SK-N-SH (cell line): Measurements from ENCODE around the gene DLG2. TPM values are rescaled to one million over a fixed set of nuclear protein-coding genes. Genes with fewer than 3 reads are reported as not detected.

Source experiments
- CTCF ChIA-PET: fragments of 300-600, 350-600 bp; formaldehyde crosslinking; extraction: SDS; loops from one replicate; lab custom pipeline; 2021; lab: Yijun Ruan, JAX
- POLR2A ChIA-PET: fragments of 350-600 bp; sonication (Branson Sonifier 250); formaldehyde crosslinking; extraction: SDS; loops from one replicate; lab custom pipeline; 2020; ENCODE audit warnings: antibody characterized with exemption, inconsistent platforms; lab: Yijun Ruan, JAX
- DNase-seq: peaks from one replicate; pipeline ENCODE4 v3.0.0; 2012
- H2AFZ ChIP-seq: fragments of 200-600 bp; sonication (generic); 2 replicates; pipeline ENCODE4 v1.8.1; 2016; ENCODE audit warnings: antibody characterized with exemption, mild to moderate bottlenecking, low read depth
- H3F3A ChIP-seq: fragments of 200-600 bp; sonication (generic); replicated peaks from 2 replicates; pipeline ENCODE3; 2016; ENCODE audit warnings: antibody characterized with exemption, mild to moderate bottlenecking; ENCODE audit not compliant: insufficient read depth
- H3K27ac ChIP-seq, 2 experiments: fragments of 200-500 bp in 1 of 2; fragments of 200-600 bp in 1 of 2; sonication (Bioruptor generic) in 1 of 2; sonication (generic), shearing (Covaris generic) in 1 of 2; 2 replicates each; pipeline versions ENCODE4 v1.5.1 to v1.6.1; 2014 to 2016; ENCODE audit warnings: low read depth in 2 of 2, inconsistent platforms in 1 of 2, low read length in 1 of 2, mild to moderate bottlenecking in 1 of 2, mixed read lengths in 1 of 2
- H3K27me3 ChIP-seq: fragments of 200-600 bp; sonication (generic), shearing (Covaris generic); 2 replicates; pipeline ENCODE4 v1.6.1; 2016; ENCODE audit warnings: mixed run types; ENCODE audit not compliant: insufficient read depth
- H3K36me3 ChIP-seq, 2 experiments: fragments of 200-500 bp in 1 of 2; fragments of 200-600 bp in 1 of 2; sonication (Bioruptor generic) in 1 of 2; sonication (generic) in 1 of 2; replicated peaks in 1 of 2; 2 replicates each; pipeline versions ENCODE3 to v1.5.1; 2014 to 2016; ENCODE audit warnings: low read length in 1 of 2, mild to moderate bottlenecking in 1 of 2; ENCODE audit not compliant: insufficient read depth in 2 of 2, control insufficient read depth in 1 of 2
- H3K4me1 ChIP-seq, 2 experiments: fragments of 200-500 bp in 1 of 2; fragments of 200-600 bp in 1 of 2; sonication (Bioruptor generic) in 1 of 2; sonication (generic), shearing (Covaris generic) in 1 of 2; 2 replicates each; pipeline versions ENCODE4 v1.5.1 to v1.6.1; 2014 to 2016; ENCODE audit warnings: low read depth in 1 of 2, low read length in 1 of 2, mixed run types in 1 of 2; ENCODE audit not compliant: insufficient read depth in 2 of 2, control insufficient read depth in 1 of 2
- H3K4me2 ChIP-seq: fragments of 200-600 bp; sonication (generic), shearing (Covaris generic); 2 replicates; pipeline ENCODE4 v1.6.1; 2017; ENCODE audit warnings: mixed run types
- H3K4me3 ChIP-seq, 2 experiments: fragments of 200-500 bp in 1 of 2; fragments of 200-600 bp in 1 of 2; sonication (Bioruptor generic) in 1 of 2; sonication (generic), shearing (Covaris generic) in 1 of 2; 2 replicates each; pipeline versions ENCODE4 v1.5.1 to v1.8.1; 2014 to 2016; ENCODE audit warnings: low read depth in 2 of 2, inconsistent platforms in 1 of 2, low read length in 1 of 2, mild to moderate bottlenecking in 1 of 2, mixed read lengths in 1 of 2, moderate library complexity in 1 of 2
- H3K79me2 ChIP-seq: fragments of 200-600 bp; sonication (generic); 2 replicates; pipeline ENCODE4 v1.8.1; 2017; ENCODE audit warnings: mild to moderate bottlenecking; ENCODE audit not compliant: insufficient read depth
- H3K9ac ChIP-seq: fragments of 200-600 bp; sonication (generic); 2 replicates; pipeline ENCODE4 v1.6.1; 2017; ENCODE audit warnings: mixed run types
- H3K9me2 ChIP-seq: fragments of 200-600 bp; sonication (generic); 2 replicates; pipeline ENCODE4 v1.6.1; 2017; ENCODE audit warnings: mixed run types
- H3K9me3 ChIP-seq: fragments of 200-600 bp; sonication (generic); 2 replicates; pipeline ENCODE4 v1.6.1; 2017; ENCODE audit warnings: mixed run types, mild to moderate bottlenecking, moderate library complexity
- H4K20me1 ChIP-seq: fragments of 200-600 bp; sonication (generic); 2 replicates; pipeline ENCODE4 v1.6.1; 2017; ENCODE audit warnings: mild to moderate bottlenecking, mixed run types; ENCODE audit not compliant: insufficient read depth
- CHD2 ChIP-seq: fragments of 150-350 bp; IDR thresholded peaks from 2 replicates; pipeline ENCODE4 v1.6.1; 2018; ENCODE audit warnings: low read length; ENCODE audit not compliant: partially characterized antibody
- CTCF ChIP-seq: fragments of 200-600 bp; sonication (generic); IDR thresholded peaks from 2 replicates; pipeline ENCODE4 v1.6.1; 2017; ENCODE audit warnings: antibody characterized with exemption, mild to moderate bottlenecking, moderate library complexity
- EP300 ChIP-seq, 2 experiments: IDR thresholded peaks; 2 replicates each; pipeline versions ENCODE4 v1.4.0 to v1.6.1; 2012; ENCODE audit warnings: borderline replicate concordance in 1 of 2, low read depth in 1 of 2, low read length in 1 of 2
- EZH2phosphoT487 ChIP-seq: fragments of 200-600 bp; sonication (generic); IDR thresholded peaks from 2 replicates; pipeline ENCODE4 v1.6.1; 2017; ENCODE audit warnings: low read depth, mixed run types, mild to moderate bottlenecking, antibody characterized with exemption, moderate library complexity, borderline replicate concordance
- FOSL2 ChIP-seq: IDR thresholded peaks from 2 replicates; pipeline ENCODE4 v1.4.0; 2012; ENCODE audit warnings: low read depth, mild to moderate bottlenecking, moderate library complexity, borderline replicate concordance
- GATA2 ChIP-seq: sonication (generic); formaldehyde crosslinking; IDR thresholded peaks from 2 replicates; pipeline ENCODE4 v1.5.0; 2020; ENCODE audit warnings: mild to moderate bottlenecking, missing genetic modification reagents
- MXI1 ChIP-seq: IDR thresholded peaks from 2 replicates; pipeline ENCODE4 v1.6.1; 2012; ENCODE audit warnings: mild to moderate bottlenecking, low read depth, low read length, improper control_type of control experiment
- POLR2AphosphoS5 ChIP-seq: IDR thresholded peaks from 2 replicates; pipeline ENCODE4 v1.6.1; 2012; ENCODE audit warnings: low read depth, low read length
- RAD21 ChIP-seq: IDR thresholded peaks from 2 replicates; pipeline ENCODE4 v1.6.1; 2012; ENCODE audit warnings: mild to moderate bottlenecking, low read length
- RCOR1 ChIP-seq: fragments of 150-350 bp; IDR thresholded peaks from 2 replicates; pipeline ENCODE4 v1.6.1; 2017; ENCODE audit warnings: antibody characterized with exemption, low read length
- RFX5 ChIP-seq: IDR thresholded peaks from 2 replicates; pipeline ENCODE4 v1.6.1; 2012; ENCODE audit warnings: mild to moderate bottlenecking, improper control_type of control experiment, low read length
- RXRA ChIP-seq: IDR thresholded peaks from 2 replicates; pipeline ENCODE4 v1.4.0; 2012; ENCODE audit warnings: low read depth, mild to moderate bottlenecking, borderline replicate concordance
- SIN3A ChIP-seq: IDR thresholded peaks from 2 replicates; pipeline ENCODE4 v1.6.1; 2012; ENCODE audit warnings: low read depth, mild to moderate bottlenecking, low read length, moderate library complexity, borderline replicate concordance
- SMC3 ChIP-seq: IDR thresholded peaks from 2 replicates; pipeline ENCODE4 v1.6.1; 2012; ENCODE audit warnings: low read depth, low read length, improper control_type of control experiment
- TCF12 ChIP-seq: IDR thresholded peaks from 2 replicates; pipeline ENCODE4 v1.4.0; 2012
- TEAD4 ChIP-seq: IDR thresholded peaks from 2 replicates; pipeline ENCODE4 v1.4.0; 2012; ENCODE audit warnings: mild to moderate bottlenecking, borderline replicate concordance; ENCODE audit not compliant: insufficient read depth
- USF1 ChIP-seq: IDR thresholded peaks from 2 replicates; pipeline ENCODE4 v1.4.0; 2012; ENCODE audit warnings: low read depth, borderline replicate concordance
- WGBS: methylation state at CpG from one replicate; pipeline ENCODE4 v1.1.6; 2017; ENCODE audit warnings: low lambda C conversion rate; 5-methylcytosine and 5-hydroxymethylcytosine counted together
- polyA plus RNA-seq, 3 experiments: library from polyadenylated mRNA; depleted of rRNA; stranded (reverse); fragments of >200 nt; gene quantifications; 2 replicates each; pipeline ENCODE4 v1.2.3, GENCODE V29; 2012

Gene DLG2
- polyA plus RNA-seq, 1 of the 3 experiments (the other 2 are of a cell fraction): 0.21 TPM

- Histone ChIP-seq H3F3A (no peaks in the 10 kb centered on the region), H3K4me2 (no peak overlapping the region), H3K79me2 (no peaks in the 10 kb centered on the region), H3K9me2 (no peaks in the 10 kb centered on the region), H3K9ac (no peak overlapping the region), H3K4me1 (no peaks in the 10 kb centered on the region; a peak in 1 of 4 replicates), H3K36me3 (no peaks in the 10 kb centered on the region), H3K27me3 (no peaks in the 10 kb centered on the region), H3K4me3 (no peak overlapping the region), H4K20me1 (no peaks in the 10 kb centered on the region), H3K27ac (no peak overlapping the region), H2AFZ (no peak overlapping the region), H3K9me3 (no peaks in the 10 kb centered on the region)
- ChIA-PET POLR2A (no interaction called here), CTCF (no interaction called here)
- no peak for TF ChIP-seq RAD21
- TF ChIP-seq SIN3A: no peak
- TF ChIP-seq EZH2phosphoT487: no peak
- TF ChIP-seq CTCF: no peak
- no peak for TF ChIP-seq CHD2
- TF ChIP-seq GATA2 (CRISPR knock-in tag): no peak
- no peak for TF ChIP-seq USF1
- TF ChIP-seq RFX5: no peak
- TF ChIP-seq SMC3: no peak
- TF ChIP-seq EP300 (IDR thresholded peaks at IDR 0.05; ENCODE audit: borderline replicate concordance in 1 of 2, low read depth in 1 of 2, low read length in 1 of 2): no peak
- no peak for DNase-seq
- WGBS: 53% methylated on average over 5 of the region's 5 CpGs
Observed at GRCh38 chr11:83471831-83472727, 2155.1 kb downstream of the DLG2 start.

GRCh38 chr11:83467837-83468236, 2159.3 kb downstream of the DLG2 start:
- Histone ChIP-seq H3K27ac (no peak overlapping the region), H4K20me1 (no peaks in the 10 kb centered on the region), H3K36me3 (no peaks in the 10 kb centered on the region), H3K4me1 (no peaks in the 10 kb centered on the region; a peak in 1 of 4 replicates), H3K4me3 (no peak overlapping the region), H3K9me3 (no peaks in the 10 kb centered on the region), H3K9ac (no peak overlapping the region), H3F3A (no peaks in the 10 kb centered on the region), H3K4me2 (no peak overlapping the region), H3K27me3 (no peaks in the 10 kb centered on the region), H3K9me2 (no peaks in the 10 kb centered on the region), H3K79me2 (no peaks in the 10 kb centered on the region), H2AFZ (no peak overlapping the region)
- no peak for DNase-seq
- 68% methylated on average over 1 of the region's 1 CpG for WGBS
- CTCF ChIA-PET: no interaction called here
- POLR2A ChIA-PET: no interaction called here
- TF ChIP-seq TCF12 (no peak), TEAD4 (no peak), POLR2AphosphoS5 (no peak), CHD2 (no peak), MXI1 (no peak), RFX5 (no peak), RCOR1 (no peak), RXRA (no peak), FOSL2 (no peak)
